Measurements from ENCODE around the gene SMS. TPM values are rescaled to one million over a fixed set of nuclear protein-coding genes. Genes with fewer than 3 reads are reported as not detected.

The SMS gene
- polyA plus RNA-seq, 1 donor (not counting 4 experiments of a cell fraction or from before 2014, with no cell fraction given): 142 TPM

GRCh38 chrX:21963731-21964405 lies 23.4 kb downstream of the SMS start:
- no peaks in the 10 kb centered on the region for H3K4me1 ChIP-seq (ENCODE audit: control insufficient read depth, extremely low read depth, insufficient read depth, low read length)
- no peak overlapping the region for H3K9ac ChIP-seq (ENCODE audit: control insufficient read depth, extremely low read depth, insufficient read depth, low read length)
- no peaks in the 10 kb centered on the region for H3K27me3 ChIP-seq (ENCODE audit: control insufficient read depth, extremely low read depth, insufficient read depth, low read length)
- FAIRE-seq (no peak), DNase-seq (ENCODE audit: low read depth, low spot score) (no peak)
- no peak overlapping the region for H2AFZ ChIP-seq (ENCODE audit: control insufficient read depth, low read length)
- no peaks in the 10 kb centered on the region for H3K9me3 ChIP-seq (ENCODE audit: control insufficient read depth, low read depth, low read length)
- dilution Hi-C loops (cut with MboI; ENCODE audit: extremely low pct_ligation_motif_present, low sequenced_read_pairs): no loop called here
- H3K9me1 ChIP-seq (ENCODE audit: control insufficient read depth, extremely low read depth, insufficient read depth, low read length): no peaks in the 10 kb centered on the region
- no peak overlapping the region for H3K4me3 ChIP-seq (ENCODE audit: control insufficient read depth in 2 of 3, extremely low read depth in 1 of 3, insufficient read depth in 2 of 3, low read depth in 1 of 3, low read length in 3 of 3)
- H3K27ac ChIP-seq (ENCODE audit: control insufficient read depth, insufficient read depth, low read length): no peak overlapping the region
- H3K36me3 ChIP-seq (ENCODE audit: control insufficient read depth in 2 of 2, extremely low read depth in 1 of 2, insufficient read depth in 2 of 2, low read length in 2 of 2): peaks cover 2 to 7% of the 10 kb centered on the region in 2 experiments
- peaks cover 93% of the 10 kb centered on the region for H3K79me2 ChIP-seq (ENCODE audit: control insufficient read depth, insufficient read depth, low read length)
- no peak overlapping the region for H3K4me2 ChIP-seq (ENCODE audit: control insufficient read depth, extremely low read depth, insufficient read depth, low read depth, low read length)
- H4K20me1 ChIP-seq (ENCODE audit: control insufficient read depth, extremely low read depth, insufficient read depth, low read length): peaks cover 21% of the 10 kb centered on the region
- TF ChIP-seq EZH2 (IDR thresholded peaks at IDR 0.05; ENCODE audit: low read length): no peak
- TF ChIP-seq, protein P1, sequence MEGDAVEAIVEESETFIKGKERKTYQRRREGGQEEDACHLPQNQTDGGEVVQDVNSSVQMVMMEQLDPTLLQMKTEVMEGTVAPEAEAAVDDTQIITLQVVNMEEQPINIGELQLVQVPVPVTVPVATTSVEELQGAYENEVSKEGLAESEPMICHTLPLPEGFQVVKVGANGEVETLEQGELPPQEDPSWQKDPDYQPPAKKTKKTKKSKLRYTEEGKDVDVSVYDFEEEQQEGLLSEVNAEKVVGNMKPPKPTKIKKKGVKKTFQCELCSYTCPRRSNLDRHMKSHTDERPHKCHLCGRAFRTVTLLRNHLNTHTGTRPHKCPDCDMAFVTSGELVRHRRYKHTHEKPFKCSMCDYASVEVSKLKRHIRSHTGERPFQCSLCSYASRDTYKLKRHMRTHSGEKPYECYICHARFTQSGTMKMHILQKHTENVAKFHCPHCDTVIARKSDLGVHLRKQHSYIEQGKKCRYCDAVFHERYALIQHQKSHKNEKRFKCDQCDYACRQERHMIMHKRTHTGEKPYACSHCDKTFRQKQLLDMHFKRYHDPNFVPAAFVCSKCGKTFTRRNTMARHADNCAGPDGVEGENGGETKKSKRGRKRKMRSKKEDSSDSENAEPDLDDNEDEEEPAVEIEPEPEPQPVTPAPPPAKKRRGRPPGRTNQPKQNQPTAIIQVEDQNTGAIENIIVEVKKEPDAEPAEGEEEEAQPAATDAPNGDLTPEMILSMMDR (optimal IDR thresholded peaks at IDR 0.05 in 1 of 3, IDR thresholded peaks at IDR 0.05 in 1 of 3, conservative IDR thresholded peaks at IDR 0.05 in 1 of 3; ENCODE audit: extremely low read depth in 1 of 3, insufficient read depth in 2 of 3, low read length in 3 of 3): no peak

- no peak for DNase-seq (ENCODE audit: low read depth, low spot score)
- FAIRE-seq: no peak
- Histone ChIP-seq H3K27ac (ENCODE audit: control insufficient read depth, insufficient read depth, low read length) (no peak overlapping the region), H3K9ac (ENCODE audit: control insufficient read depth, extremely low read depth, insufficient read depth, low read length) (no peak overlapping the region), H3K79me2 (ENCODE audit: control insufficient read depth, insufficient read depth, low read length) (peaks cover 75% of the 10 kb centered on the region), H3K9me1 (ENCODE audit: control insufficient read depth, extremely low read depth, insufficient read depth, low read length) (no peaks in the 10 kb centered on the region), H4K20me1 (ENCODE audit: control insufficient read depth, extremely low read depth, insufficient read depth, low read length) (peaks cover 13% of the 10 kb centered on the region), H3K36me3 (ENCODE audit: control insufficient read depth in 2 of 2, extremely low read depth in 1 of 2, insufficient read depth in 2 of 2, low read length in 2 of 2) (peaks cover 1 to 7% of the 10 kb centered on the region in 2 experiments), H3K4me1 (ENCODE audit: control insufficient read depth, extremely low read depth, insufficient read depth, low read length) (no peaks in the 10 kb centered on the region), H2AFZ (ENCODE audit: control insufficient read depth, low read length) (no peak overlapping the region), H3K4me2 (ENCODE audit: control insufficient read depth, extremely low read depth, insufficient read depth, low read depth, low read length) (no peak overlapping the region), H3K4me3 (ENCODE audit: control insufficient read depth in 2 of 3, extremely low read depth in 1 of 3, insufficient read depth in 2 of 3, low read depth in 1 of 3, low read length in 3 of 3) (no peak overlapping the region), H3K9me3 (ENCODE audit: control insufficient read depth, low read depth, low read length) (no peaks in the 10 kb centered on the region), H3K27me3 (ENCODE audit: control insufficient read depth, extremely low read depth, insufficient read depth, low read length) (no peaks in the 10 kb centered on the region)
- dilution Hi-C loops (cut with MboI; ENCODE audit: extremely low pct_ligation_motif_present, low sequenced_read_pairs): no loop called here
- TF ChIP-seq, protein P1 (optimal IDR thresholded peaks at IDR 0.05 in 1 of 3, IDR thresholded peaks at IDR 0.05 in 1 of 3, conservative IDR thresholded peaks at IDR 0.05 in 1 of 3; ENCODE audit: extremely low read depth in 1 of 3, insufficient read depth in 2 of 3, low read length in 3 of 3): no peak
- TF ChIP-seq EZH2 (IDR thresholded peaks at IDR 0.05; ENCODE audit: low read length): no peak
Observed at GRCh38 chrX:21966866-21967265, 26.4 kb downstream of the SMS start.
